Hematopoietic multipotent progenitor cell treated with erythropoietin and hydrocortisone succinate and interleukin-3 and kit ligand, for 4 days (in vitro differentiated cells): ENCODE results near the gene FOXP1.

ENCODE experiments used
- DNase-seq: peaks from one replicate; pipeline ENCODE4 v3.0.0-alpha.2; 2015

Gene FOXP1

DNA sequence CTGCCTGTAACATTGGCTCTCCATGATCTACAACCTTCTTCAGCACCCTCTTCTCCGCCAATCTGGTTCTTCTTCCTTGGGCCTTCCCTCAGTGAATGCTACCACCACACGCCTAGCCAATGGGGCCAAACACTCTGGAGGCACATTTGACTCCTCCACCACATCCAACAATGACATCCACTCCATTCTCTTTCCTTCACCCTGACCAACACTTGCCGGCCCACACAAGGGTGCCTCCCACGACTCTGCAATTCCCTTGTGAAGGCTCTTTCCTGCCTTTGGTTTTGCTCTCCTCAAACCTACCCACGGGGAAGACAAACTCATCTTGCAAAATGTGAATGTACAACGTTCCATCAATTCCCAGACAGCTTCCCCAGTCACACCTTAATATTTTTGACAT, 263.8 kb downstream of the FOXP1 start:
- no peak for DNase-seq

GRCh38 chr3:71318458-71318827, 265.1 kb downstream of the FOXP1 start:
- no peak for DNase-seq

GRCh38 chr3:71317749-71318457, 265.6 kb downstream of the FOXP1 start:
- peak; percentile 70 for DNase-seq

- DNase-seq = no peak
These were observed 266.4 kb downstream of the FOXP1 start for GRCh38 chr3:71317140-71317539.

GRCh38 chr3:71316066-71316777, 267.3 kb downstream of the FOXP1 start:
- DNase-seq = peak; percentile 42

GRCh38 chr3:71315431-71315830, 268.1 kb downstream of the FOXP1 start:
- no peak for DNase-seq

- DNase-seq = no peak
These were observed 269.7 kb downstream of the FOXP1 start for GRCh38 chr3:71313844-71314243.

DNA sequence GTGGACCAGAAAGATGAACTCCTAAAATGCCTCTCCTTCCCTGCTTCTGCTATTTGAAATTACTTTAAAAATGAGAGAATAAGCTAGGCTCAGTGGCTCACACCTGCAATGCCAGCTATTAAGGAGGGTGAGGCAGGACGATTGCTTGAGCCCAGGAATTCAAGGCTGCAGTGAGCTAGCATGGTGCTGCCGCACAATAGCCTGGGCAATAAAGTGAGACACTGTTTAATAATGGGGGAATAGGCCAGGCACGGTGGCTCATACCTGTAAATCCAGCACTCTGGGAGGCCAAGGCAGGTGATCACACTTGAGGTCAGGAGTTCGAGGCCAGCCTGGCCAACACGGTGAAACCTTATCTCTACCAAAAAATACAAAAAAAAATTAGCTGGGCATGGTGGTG, 271.1 kb downstream of the FOXP1 start:
- no peak for DNase-seq

- DNase-seq = no peak
These were observed 271.9 kb downstream of the FOXP1 start for GRCh38 chr3:71311661-71312046.

GRCh38 chr3:71310980-71311660, 272.4 kb downstream of the FOXP1 start:
- DNase-seq = no peak

- peak; percentile 59 for DNase-seq
These were observed 273.1 kb downstream of the FOXP1 start for GRCh38 chr3:71310359-71310979.

GRCh38 chr3:71309886-71310285, 273.6 kb downstream of the FOXP1 start:
- DNase-seq = no peak

DNA sequence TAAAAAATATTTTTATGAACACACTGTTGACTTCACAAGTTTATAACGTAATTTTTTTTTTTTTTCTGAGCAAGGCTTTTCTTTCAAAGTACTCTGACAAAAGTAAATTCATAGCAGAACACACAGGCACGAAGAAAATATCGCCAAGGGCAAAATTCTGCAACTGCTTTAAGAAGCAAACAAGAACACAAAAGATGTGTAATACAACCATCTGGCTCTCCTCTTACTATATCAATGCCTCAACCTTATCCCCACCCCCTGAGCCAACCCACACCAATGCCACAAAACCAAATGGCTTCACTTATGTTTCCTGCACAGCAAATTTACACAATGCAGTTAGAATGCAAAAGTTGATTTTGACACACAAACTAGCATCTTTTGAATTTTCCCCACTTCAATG, 274.2 kb downstream of the FOXP1 start:
- DNase-seq = peak; percentile 82

DNA sequence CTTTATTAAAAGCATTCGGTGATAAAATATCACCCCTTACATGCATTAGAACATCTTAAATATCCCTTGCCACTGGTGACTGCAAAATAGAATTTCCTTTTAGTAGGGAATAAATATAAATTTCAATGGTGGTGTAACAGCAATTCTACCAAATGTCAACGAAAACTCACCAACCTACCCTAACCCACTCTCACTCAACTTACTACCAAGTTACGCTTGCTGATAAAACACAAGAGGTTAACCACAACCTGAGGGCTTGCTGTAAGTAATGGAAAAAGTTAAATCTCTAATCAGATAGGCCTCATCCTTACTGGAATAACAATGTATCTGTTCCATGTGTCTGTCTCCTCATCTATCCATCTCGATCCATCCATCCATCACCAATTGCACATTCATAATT, 274.7 kb downstream of the FOXP1 start:
- DNase-seq = peak; percentile 41

- peak; percentile 42 for DNase-seq
These were observed 275.4 kb downstream of the FOXP1 start for GRCh38 chr3:71307991-71308697.

- peak; percentile 53 for DNase-seq
These were observed 278.0 kb downstream of the FOXP1 start for GRCh38 chr3:71305231-71306206.

GRCh38 chr3:71304684-71305083, 278.8 kb downstream of the FOXP1 start:
- DNase-seq = peak; percentile 80

DNA sequence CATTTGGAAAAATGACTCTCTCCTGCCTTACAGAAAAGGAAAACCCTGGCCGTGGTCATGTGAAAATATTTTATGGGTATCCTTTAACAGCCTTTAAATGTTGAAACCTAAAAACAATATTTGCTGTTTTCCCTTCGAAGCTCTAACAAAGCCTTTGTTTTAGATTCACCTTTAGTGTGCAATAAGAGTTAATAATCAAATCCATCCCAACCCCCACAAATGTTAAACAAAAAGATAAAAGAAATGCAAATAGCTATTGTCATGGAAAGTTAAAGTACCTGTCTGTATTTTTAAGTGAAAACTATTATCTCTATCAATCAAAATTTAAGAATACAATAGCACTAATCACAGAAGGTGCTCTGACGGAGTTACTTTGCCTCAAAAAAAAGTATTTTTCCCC, 279.3 kb downstream of the FOXP1 start:
- DNase-seq = no peak

- DNase-seq = peak; percentile 43
These were observed 279.8 kb downstream of the FOXP1 start for GRCh38 chr3:71303627-71304200.

- DNase-seq = no peak
These were observed 280.9 kb downstream of the FOXP1 start for GRCh38 chr3:71302604-71303003.

- DNase-seq = no peak
These were observed 282.6 kb downstream of the FOXP1 start for GRCh38 chr3:71300951-71301393.
